Activated CD8-positive, alpha-beta T cell treated with anti-CD3 and anti-CD28 coated beads for 36 hours (primary cell): ENCODE measurements around the gene LMF2. TPM values are rescaled to one million over a fixed set of nuclear protein-coding genes. Genes with fewer than 3 reads are reported as not detected.

Experiments used
- ATAC-seq: fragments of 200-7000 bp; cut with Tn5 transposase; one replicate; pipeline ENCODE4 v1.10.0; 2021; ENCODE audit warnings: mild to moderate bottlenecking, moderate library complexity
- CTCF ChIA-PET: fragments of 350-600 bp; sonication (Branson Sonifier 250); formaldehyde crosslinking; loops from one replicate; lab custom pipeline; 2021; ENCODE audit warnings: antibody characterized with exemption; lab: Charles Lee
- POLR2A ChIA-PET: fragments of 350-600 bp; sonication (Branson Sonifier 250); formaldehyde crosslinking; loops from one replicate; lab custom pipeline; 2021; ENCODE audit warnings: antibody characterized with exemption; lab: Charles Lee
- DNase-seq: peaks from one replicate; pipeline ENCODE4 v3.0.0-alpha.2; 2020
- H3K27ac Mint-ChIP-seq: one replicate; pipeline ENCODE4 v1.8.0; 2021; ENCODE audit warnings: mild to moderate bottlenecking, mixed read lengths
- H3K27me3 Mint-ChIP-seq: one replicate; pipeline ENCODE4 v1.8.0; 2021; ENCODE audit warnings: mixed read lengths
- H3K36me3 Mint-ChIP-seq: one replicate; pipeline ENCODE4 v1.8.0; 2021; ENCODE audit warnings: low read depth, mixed read lengths
- H3K4me1 Mint-ChIP-seq: one replicate; pipeline ENCODE4 v1.8.0; 2021; ENCODE audit warnings: low read depth, mixed read lengths
- H3K4me3 Mint-ChIP-seq: one replicate; pipeline ENCODE4 v1.8.0; 2021; ENCODE audit warnings: mild to moderate bottlenecking, moderate library complexity, mixed read lengths
- H3K9me3 Mint-ChIP-seq: one replicate; pipeline ENCODE4 v1.8.0; 2021; ENCODE audit warnings: mixed read lengths
- intact Hi-C: fragments of 100-400 bp; cut with micrococcal nuclease; formaldehyde crosslinking; loops from one replicate; pipeline ENCODE4 v1.10.0; 2022
- total RNA-seq, 2 experiments: library from RNA; stranded (reverse); gene quantifications; one replicate each; pipeline ENCODE4 v1.2.3, GENCODE V29; 2021
- TF ChIP-seq, protein P1 (sequence below): fragments of 200-600 bp; IDR thresholded peaks from one replicate; pipeline ENCODE4 v1.8.0; 2022; ENCODE audit warnings: antibody characterized with exemption, mild to moderate bottlenecking

Gene LMF2
- total RNA-seq, 2 experiments from 2014 or later: 48.0 to 48.8 TPM

DNA sequence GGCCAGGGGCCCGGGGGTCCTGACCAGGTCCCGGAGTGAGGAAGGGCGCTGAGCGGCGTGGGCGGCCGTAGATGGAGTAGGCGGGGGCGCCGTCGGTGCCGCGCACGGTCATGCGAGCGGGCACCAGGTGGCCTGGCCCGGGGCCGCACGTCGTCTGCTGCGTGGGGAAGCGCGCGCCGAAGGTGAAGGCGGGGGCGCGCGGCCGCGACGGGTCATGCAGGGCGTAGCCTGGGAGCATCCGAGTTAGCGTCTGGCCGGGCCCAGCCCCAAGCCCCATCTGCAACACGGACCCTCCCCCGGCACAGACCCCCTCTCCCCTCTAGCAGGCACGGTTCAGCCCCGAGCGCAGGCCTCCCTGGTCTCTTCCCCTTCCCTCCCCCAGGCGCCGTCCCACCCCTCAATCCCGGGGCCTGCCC, 24.1 kb upstream of the LMF2 start:
- Mint-ChIP-seq H3K27me3 (no peaks in the 10 kb centered on the region), H3K4me1 (peaks cover 36% of the 10 kb centered on the region), H3K4me3 (peak overlapping the region; percentile 89), H3K9me3 (no peaks in the 10 kb centered on the region), H3K36me3 (peaks cover 20% of the 10 kb centered on the region), H3K27ac (peak overlapping the region; percentile 98)
- TF ChIP-seq, protein P1, sequence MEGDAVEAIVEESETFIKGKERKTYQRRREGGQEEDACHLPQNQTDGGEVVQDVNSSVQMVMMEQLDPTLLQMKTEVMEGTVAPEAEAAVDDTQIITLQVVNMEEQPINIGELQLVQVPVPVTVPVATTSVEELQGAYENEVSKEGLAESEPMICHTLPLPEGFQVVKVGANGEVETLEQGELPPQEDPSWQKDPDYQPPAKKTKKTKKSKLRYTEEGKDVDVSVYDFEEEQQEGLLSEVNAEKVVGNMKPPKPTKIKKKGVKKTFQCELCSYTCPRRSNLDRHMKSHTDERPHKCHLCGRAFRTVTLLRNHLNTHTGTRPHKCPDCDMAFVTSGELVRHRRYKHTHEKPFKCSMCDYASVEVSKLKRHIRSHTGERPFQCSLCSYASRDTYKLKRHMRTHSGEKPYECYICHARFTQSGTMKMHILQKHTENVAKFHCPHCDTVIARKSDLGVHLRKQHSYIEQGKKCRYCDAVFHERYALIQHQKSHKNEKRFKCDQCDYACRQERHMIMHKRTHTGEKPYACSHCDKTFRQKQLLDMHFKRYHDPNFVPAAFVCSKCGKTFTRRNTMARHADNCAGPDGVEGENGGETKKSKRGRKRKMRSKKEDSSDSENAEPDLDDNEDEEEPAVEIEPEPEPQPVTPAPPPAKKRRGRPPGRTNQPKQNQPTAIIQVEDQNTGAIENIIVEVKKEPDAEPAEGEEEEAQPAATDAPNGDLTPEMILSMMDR: no peak
- ATAC-seq: peak; percentile 38
- ChIA-PET CTCF (interaction anchor here (1.3 to 1.7 kb wide), 2 partner anchors 16 to 90 kb away, joined by 6 to 7 read pairs; no protein-coding TSS in a partner anchor), POLR2A (interaction anchor here (0.9 to 2.9 kb wide), 11 partner anchors 9 to 90 kb away, joined by 3 to 20 read pairs (median 5); partner anchors contain the start of genes KLHDC7B, LMF2 and NCAPH2)
- intact Hi-C loops: no loop called here
- DNase-seq: peak; percentile 85

DNA sequence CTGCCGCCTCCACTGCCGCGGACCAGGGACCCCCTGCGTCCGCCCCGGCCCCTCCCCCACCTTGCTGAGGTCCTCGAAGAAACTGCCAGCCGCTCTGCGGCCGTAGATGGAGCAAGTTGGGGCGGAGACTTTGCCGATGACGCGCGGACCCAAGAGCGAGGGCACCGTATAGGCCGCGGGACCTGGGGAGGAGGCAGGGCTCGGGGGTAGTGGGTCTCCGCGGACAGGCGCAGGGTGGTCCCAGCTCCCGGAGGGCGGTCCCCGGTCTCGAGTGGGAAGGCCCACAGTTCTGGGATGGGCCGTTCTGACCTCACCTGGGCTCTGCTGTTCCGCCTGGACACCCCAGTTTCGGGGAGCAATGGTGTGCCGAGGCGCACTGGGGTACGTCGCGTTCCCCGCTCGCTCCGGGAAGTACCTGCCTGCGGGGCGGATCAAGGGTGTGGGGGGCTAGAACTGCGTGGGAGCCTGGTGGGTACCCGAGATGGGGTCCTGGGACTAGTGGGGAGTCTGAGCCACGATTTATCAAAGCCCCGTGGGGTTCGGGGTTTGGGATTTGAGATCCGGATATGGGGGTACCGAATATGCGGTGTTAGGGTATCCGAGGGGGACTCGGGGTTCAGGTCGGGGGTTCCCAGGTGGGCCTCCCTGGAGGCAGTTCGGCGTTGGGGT, 23.5 kb upstream of the LMF2 start:
- Mint-ChIP-seq H3K4me3 (peak overlapping the region; percentile 89), H3K27me3 (no peaks in the 10 kb centered on the region), H3K9me3 (no peaks in the 10 kb centered on the region), H3K27ac (peak overlapping the region; percentile 98), H3K36me3 (peaks cover 20% of the 10 kb centered on the region), H3K4me1 (peaks cover 36% of the 10 kb centered on the region)
- intact Hi-C loops: no loop called here
- DNase-seq (peak; percentile 93), ATAC-seq (peak; percentile 51)
- ChIA-PET CTCF (interaction anchor here (1.3 to 1.7 kb wide), 2 partner anchors 17 to 90 kb away, joined by 6 to 7 read pairs; no protein-coding TSS in a partner anchor), POLR2A (interaction anchor here (0.6 to 2.9 kb wide), 10 partner anchors 9 to 91 kb away, joined by 3 to 20 read pairs (median 6); partner anchors contain the start of genes KLHDC7B, LMF2 and NCAPH2)
- TF ChIP-seq, protein P1: no peak

DNA sequence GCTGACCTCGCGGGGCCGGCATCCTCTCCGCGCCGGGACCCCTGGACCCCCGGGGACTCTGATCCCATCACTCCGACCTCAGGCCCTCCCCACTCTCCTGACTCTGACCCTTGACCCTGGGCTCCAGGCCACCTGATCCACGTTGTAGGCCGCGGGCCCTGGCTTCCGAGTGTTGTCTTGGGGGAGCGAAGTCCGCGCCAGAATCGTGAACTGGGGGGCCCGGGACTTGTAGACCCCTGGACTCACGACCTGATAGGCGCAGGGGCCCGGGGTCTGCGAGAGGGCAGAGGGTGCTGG, 23.0 kb upstream of the LMF2 start:
- Mint-ChIP-seq H3K27ac (peak overlapping the region; percentile 98), H3K4me3 (peak overlapping the region; percentile 89), H3K36me3 (peaks cover 20% of the 10 kb centered on the region), H3K4me1 (peaks cover 36% of the 10 kb centered on the region), H3K9me3 (no peaks in the 10 kb centered on the region), H3K27me3 (no peaks in the 10 kb centered on the region)
- TF ChIP-seq, protein P1: no peak
- ChIA-PET POLR2A (interaction anchor here (0.6 to 2.9 kb wide), 4 partner anchors 10 to 61 kb away, joined by 3 to 20 read pairs (median 8); no protein-coding TSS in a partner anchor), CTCF (no interaction called here)
- ATAC-seq: peak; percentile 3
- DNase-seq: no peak
- intact Hi-C loops: no loop called here

DNA sequence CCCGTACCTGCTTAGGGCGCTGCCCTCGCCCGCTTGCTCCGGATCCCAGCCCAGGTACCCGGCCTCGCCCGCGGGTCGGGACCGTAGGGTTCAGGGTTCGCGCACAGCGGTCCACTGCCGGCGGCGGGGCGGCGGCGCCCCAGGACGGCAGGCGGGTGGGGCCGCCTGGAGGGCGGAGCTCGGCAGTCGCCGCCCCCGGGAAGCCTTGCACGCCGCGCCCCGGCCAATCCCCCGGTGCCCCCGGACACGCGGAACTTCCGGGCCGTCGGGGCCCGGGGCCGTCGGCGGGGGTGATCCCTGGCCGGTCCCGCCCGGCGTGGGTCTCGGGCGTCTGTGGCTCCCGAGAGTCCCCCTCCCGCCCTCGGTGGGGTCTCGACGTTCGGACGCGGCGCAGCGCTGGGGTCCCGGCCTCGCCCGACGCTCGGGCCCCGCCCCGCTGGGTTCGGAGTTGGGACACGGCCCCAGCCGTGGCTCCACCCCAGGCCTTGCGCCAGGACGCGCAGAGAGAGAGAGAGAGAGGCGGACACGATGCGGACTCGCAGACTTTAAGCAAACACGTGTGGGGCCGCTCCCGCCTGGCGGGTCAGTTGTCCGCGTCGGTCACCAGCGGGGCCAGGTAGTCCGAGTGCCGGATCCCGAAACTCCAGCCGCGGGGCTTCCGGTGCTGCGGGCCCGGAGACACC, 22.5 kb upstream of the LMF2 start, which contains the start of gene TYMP:
Gene TYMP (minus strand): TSS at position 116 of the 683 bp plus-strand sequence. CDS start 303 bp downstream, outside the sequence.
- intact Hi-C loops: loop anchor here (5.0 kb wide), 1 partner anchor 52 kb away; the partner anchor contains the start of gene CHKB
- H3K4me1 Mint-ChIP-seq: peaks cover 36% of the 10 kb centered on the region
- ATAC-seq (peak; percentile 9), DNase-seq (peak; percentile 75)
- no peaks in the 10 kb centered on the region for H3K27me3 Mint-ChIP-seq
- TF ChIP-seq, protein P1: no peak
- H3K27ac Mint-ChIP-seq: peak within 1 kb of the TSS; percentile 98
- H3K4me3 Mint-ChIP-seq: peak within 1 kb of the TSS; percentile 94
- peaks cover 20% of the 10 kb centered on the region for H3K36me3 Mint-ChIP-seq
- POLR2A ChIA-PET: interaction anchor here (1.4 to 6.7 kb wide), 6 partner anchors 9 to 91 kb away, joined by 3 to 175 read pairs (median 11); partner anchors contain the start of genes CHKB, CPT1B and KLHDC7B
- no peaks in the 10 kb centered on the region for H3K9me3 Mint-ChIP-seq
- CTCF ChIA-PET: interaction anchor here (1.0 to 2.5 kb wide), 5 partner anchors 9 to 91 kb away, joined by 3 to 13 read pairs (median 5); partner anchors contain the start of genes LMF2, NCAPH2 and SYCE3
